ENCODE data around the gene ZNF575.

GRCh38 chr19:43545981-43546380 is 13.0 kb downstream of the ZNF575 start:
- no peak for TF ChIP-seq CTCF (IDR thresholded peaks at IDR 0.05; ENCODE audit: poor library complexity)
- TF ChIP-seq EZH2 (IDR thresholded peaks at IDR 0.05; ENCODE audit: borderline replicate concordance), result no peak
- TF ChIP-seq EZH2phosphoT487 (IDR thresholded peaks at IDR 0.05; ENCODE audit: low read depth, severe bottlenecking, unreplicated experiment), result no peak
